ENCODE measurements around the gene ATP2B3. TPM values are rescaled to one million over a fixed set of nuclear protein-coding genes. Genes with fewer than 3 reads are reported as not detected.

Gene ATP2B3
- total RNA-seq, 1 donor from 2014 or later: 0.60 TPM

DNA sequence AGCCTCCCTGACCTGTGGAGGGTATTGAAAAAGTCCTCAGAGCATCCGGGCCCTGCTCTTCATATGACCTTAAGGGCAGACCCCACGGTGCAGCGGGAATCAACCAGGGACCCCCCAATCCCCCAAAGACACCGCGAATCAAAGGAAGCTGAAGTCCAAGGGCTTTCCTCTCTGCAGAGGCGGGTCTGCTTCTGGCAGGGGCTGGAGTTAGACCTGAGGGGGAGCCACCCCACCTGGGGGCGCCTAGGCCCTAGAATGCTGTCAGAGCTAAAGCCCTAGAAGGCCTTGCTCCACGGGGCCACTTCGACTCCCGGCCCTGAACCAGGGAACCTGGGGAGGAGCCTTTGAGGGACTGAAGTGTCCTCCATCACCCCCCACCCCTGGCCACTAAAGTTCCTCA, 44.3 kb upstream of the ATP2B3 start:
- TF ChIP-seq, protein P1, sequence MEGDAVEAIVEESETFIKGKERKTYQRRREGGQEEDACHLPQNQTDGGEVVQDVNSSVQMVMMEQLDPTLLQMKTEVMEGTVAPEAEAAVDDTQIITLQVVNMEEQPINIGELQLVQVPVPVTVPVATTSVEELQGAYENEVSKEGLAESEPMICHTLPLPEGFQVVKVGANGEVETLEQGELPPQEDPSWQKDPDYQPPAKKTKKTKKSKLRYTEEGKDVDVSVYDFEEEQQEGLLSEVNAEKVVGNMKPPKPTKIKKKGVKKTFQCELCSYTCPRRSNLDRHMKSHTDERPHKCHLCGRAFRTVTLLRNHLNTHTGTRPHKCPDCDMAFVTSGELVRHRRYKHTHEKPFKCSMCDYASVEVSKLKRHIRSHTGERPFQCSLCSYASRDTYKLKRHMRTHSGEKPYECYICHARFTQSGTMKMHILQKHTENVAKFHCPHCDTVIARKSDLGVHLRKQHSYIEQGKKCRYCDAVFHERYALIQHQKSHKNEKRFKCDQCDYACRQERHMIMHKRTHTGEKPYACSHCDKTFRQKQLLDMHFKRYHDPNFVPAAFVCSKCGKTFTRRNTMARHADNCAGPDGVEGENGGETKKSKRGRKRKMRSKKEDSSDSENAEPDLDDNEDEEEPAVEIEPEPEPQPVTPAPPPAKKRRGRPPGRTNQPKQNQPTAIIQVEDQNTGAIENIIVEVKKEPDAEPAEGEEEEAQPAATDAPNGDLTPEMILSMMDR (IDR thresholded peaks at IDR 0.05; ENCODE audit: unreplicated experiment): no peak
- peaks cover 12% of the 10 kb centered on the region for H3K27me3 Mint-ChIP-seq
- no peak overlapping the region for H3K4me3 Mint-ChIP-seq (ENCODE audit: low read depth)
- H3K36me3 Mint-ChIP-seq (ENCODE audit: insufficient read depth): no peaks in the 10 kb centered on the region
- no peak for DNase-seq (ENCODE audit: low spot score, unreplicated experiment)
- H3K4me1 Mint-ChIP-seq (ENCODE audit: low read depth): peaks cover 4% of the 10 kb centered on the region
- peaks cover 4% of the 10 kb centered on the region for H3K9me3 Mint-ChIP-seq (ENCODE audit: low read depth)
- no peak overlapping the region for H3K27ac Mint-ChIP-seq

DNA sequence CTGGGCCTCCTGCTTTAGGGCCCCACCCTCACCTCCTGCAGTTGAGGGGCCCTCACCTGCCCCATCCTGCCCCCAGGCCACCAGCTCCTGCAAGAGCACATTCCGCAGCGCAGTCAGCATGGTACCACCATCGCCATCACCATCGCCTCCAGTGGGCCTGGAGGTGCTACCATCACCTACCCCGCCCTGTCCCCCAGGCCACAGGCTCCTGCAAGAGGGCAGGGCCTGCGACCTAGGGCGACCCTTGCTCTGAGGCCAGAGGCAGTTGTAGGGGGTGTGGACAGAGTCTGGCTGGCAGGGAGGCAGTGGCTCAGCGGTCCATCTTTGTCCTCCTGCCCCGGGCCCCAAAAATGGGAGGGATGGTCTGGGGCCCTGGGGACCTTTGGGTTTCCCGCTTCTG, 43.2 kb upstream of the ATP2B3 start:
- peaks cover 4% of the 10 kb centered on the region for H3K9me3 Mint-ChIP-seq (ENCODE audit: low read depth)
- TF ChIP-seq, protein P1 (IDR thresholded peaks at IDR 0.05; ENCODE audit: unreplicated experiment): no peak
- H3K4me3 Mint-ChIP-seq (ENCODE audit: low read depth): no peak overlapping the region
- no peaks in the 10 kb centered on the region for H3K36me3 Mint-ChIP-seq (ENCODE audit: insufficient read depth)
- H3K27ac Mint-ChIP-seq: no peak overlapping the region
- H3K4me1 Mint-ChIP-seq (ENCODE audit: low read depth): peaks cover 4% of the 10 kb centered on the region
- H3K27me3 Mint-ChIP-seq: peaks cover 12% of the 10 kb centered on the region
- DNase-seq (ENCODE audit: low spot score, unreplicated experiment): no peak

DNA sequence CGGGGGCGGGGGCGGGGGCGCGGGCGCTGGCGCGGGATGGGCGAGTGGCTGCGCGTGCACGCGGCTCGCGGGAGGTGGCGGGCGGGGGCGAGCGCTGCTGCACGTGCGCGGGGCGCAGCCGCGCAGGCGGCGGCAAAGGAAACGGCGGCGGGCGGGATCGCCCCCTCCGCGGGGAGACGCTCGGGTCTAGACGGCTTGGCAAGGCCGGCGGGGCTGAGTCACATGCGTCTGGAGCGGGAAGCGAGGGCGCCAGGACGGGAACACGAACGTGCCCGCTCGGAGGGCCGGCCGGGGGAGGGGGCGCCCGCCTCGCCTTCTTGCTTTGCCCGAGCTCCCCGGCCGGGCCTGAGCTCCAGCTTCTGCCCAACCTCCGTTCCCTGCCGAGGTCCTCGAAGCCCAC, 42.7 kb upstream of the ATP2B3 start:
- Mint-ChIP-seq H3K27ac (no peak overlapping the region), H3K9me3 (ENCODE audit: low read depth) (peaks cover 4% of the 10 kb centered on the region), H3K27me3 (peaks cover 12% of the 10 kb centered on the region), H3K4me3 (ENCODE audit: low read depth) (no peak overlapping the region), H3K36me3 (ENCODE audit: insufficient read depth) (no peaks in the 10 kb centered on the region), H3K4me1 (ENCODE audit: low read depth) (peaks cover 4% of the 10 kb centered on the region)
- TF ChIP-seq, protein P1 (IDR thresholded peaks at IDR 0.05; ENCODE audit: unreplicated experiment): no peak
- no peak for DNase-seq (ENCODE audit: low spot score, unreplicated experiment)

DNA sequence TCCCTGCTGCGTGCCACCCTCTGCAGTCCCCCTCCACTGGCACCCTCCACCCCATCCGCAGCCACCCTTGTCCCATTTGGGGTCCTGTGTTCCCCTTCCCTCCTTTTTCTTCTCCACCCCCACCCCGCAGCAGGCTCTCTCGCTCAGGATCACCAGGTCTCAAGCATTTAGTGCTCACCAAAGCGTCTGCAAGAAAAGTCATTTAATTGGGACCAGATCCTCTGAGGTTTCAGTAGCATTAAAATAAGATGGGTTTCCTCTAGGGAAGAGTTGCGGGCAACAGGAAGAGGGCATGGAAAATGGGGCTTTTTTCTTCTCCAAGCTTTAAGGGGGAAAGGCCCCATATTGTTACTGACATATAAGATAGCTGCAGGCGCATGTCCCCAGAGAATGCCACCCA, 42.2 kb upstream of the ATP2B3 start:
- TF ChIP-seq, protein P1 (IDR thresholded peaks at IDR 0.05; ENCODE audit: unreplicated experiment): no peak
- H3K27ac Mint-ChIP-seq: no peak overlapping the region
- peaks cover 4% of the 10 kb centered on the region for H3K4me1 Mint-ChIP-seq (ENCODE audit: low read depth)
- peaks cover 4% of the 10 kb centered on the region for H3K9me3 Mint-ChIP-seq (ENCODE audit: low read depth)
- DNase-seq (ENCODE audit: low spot score, unreplicated experiment): no peak
- H3K4me3 Mint-ChIP-seq (ENCODE audit: low read depth): no peak overlapping the region
- H3K36me3 Mint-ChIP-seq (ENCODE audit: insufficient read depth): no peaks in the 10 kb centered on the region
- peaks cover 12% of the 10 kb centered on the region for H3K27me3 Mint-ChIP-seq

DNA sequence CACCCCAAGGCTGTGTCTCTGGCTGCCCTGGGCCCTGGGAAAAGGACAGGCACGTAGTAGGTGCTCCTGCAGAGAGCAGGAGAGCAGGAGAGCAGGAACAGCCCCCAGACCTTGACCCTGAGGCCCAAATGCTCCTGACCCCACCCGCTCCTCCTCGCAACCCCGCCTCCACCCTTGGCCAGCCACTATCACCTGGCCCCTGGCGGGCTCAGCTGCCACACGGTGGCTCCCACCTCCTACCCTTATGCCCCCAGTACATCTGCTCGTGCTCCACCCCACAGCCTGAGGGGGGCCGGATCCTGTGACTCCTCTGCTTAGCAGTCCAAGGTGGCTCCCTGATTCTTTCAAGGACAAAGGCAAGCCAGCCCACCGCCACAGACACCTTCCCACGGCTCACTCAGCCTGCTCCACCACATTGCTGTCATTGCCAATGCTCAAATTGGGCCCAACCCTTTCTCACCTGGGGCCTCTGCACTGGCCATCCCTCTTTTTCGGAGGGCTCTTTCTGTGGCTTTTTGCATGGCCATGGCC, 41.6 kb upstream of the ATP2B3 start:
- Mint-ChIP-seq H3K27ac (no peak overlapping the region), H3K9me3 (ENCODE audit: low read depth) (peaks cover 4% of the 10 kb centered on the region), H3K36me3 (ENCODE audit: insufficient read depth) (no peaks in the 10 kb centered on the region), H3K27me3 (peaks cover 12% of the 10 kb centered on the region), H3K4me3 (ENCODE audit: low read depth) (no peak overlapping the region), H3K4me1 (ENCODE audit: low read depth) (peaks cover 4% of the 10 kb centered on the region)
- no peak for DNase-seq (ENCODE audit: low spot score, unreplicated experiment)
- TF ChIP-seq, protein P1 (IDR thresholded peaks at IDR 0.05; ENCODE audit: unreplicated experiment): no peak
